Measurements from ENCODE around the gene VMAC. TPM values are rescaled to one million over a fixed set of nuclear protein-coding genes. Genes with fewer than 3 reads are reported as not detected.

The VMAC gene
- total RNA-seq, 1 experiment from 2014 or later: 7.0 TPM

Other genes with a start within 250 kb of the VMAC start
- 51.5 and 73.0 TPM in 2 replicates for gene MICOS13, start 224.4 kb upstream of the VMAC start, total RNA-seq (2022)
- gene HSD11B1L, start 223.8 kb upstream of the VMAC start, total RNA-seq (2022): 4.1 and 5.5 TPM in 2 replicates
- gene RPL36, start 214.6 kb upstream of the VMAC start, total RNA-seq (2022): 1,569 and 1,807 TPM in 2 replicates
- 219 and 254 TPM in 2 replicates for gene LONP1, start 184.7 kb upstream of the VMAC start, total RNA-seq (2022)
- gene CATSPERD, start 184.2 kb upstream of the VMAC start, total RNA-seq (2022): not detected in 2 replicates
- 6.4 and 9.4 TPM in 2 replicates for gene PRR22, start 120.1 kb upstream of the VMAC start, total RNA-seq (2022)
- gene DUS3L, start 113.7 kb upstream of the VMAC start, total RNA-seq (2022): 53.5 and 77.6 TPM in 2 replicates
- 0.56 and 0.75 TPM in 2 replicates for gene NRTN, start 99.8 kb upstream of the VMAC start, total RNA-seq (2022)
- gene FUT6, start 65.2 kb upstream of the VMAC start, total RNA-seq (2022): not detected in 2 replicates
- gene FUT3, start 53.4 kb upstream of the VMAC start, total RNA-seq (2022): 0.22 and 0.51 TPM in 2 replicates
- not detected in 2 replicates for gene FUT5, start 34.3 kb upstream of the VMAC start, total RNA-seq (2022)
- 239 and 243 TPM in 2 replicates for gene NDUFA11, start 1.1 kb upstream of the VMAC start, total RNA-seq (2022)
- gene CAPS, start 9.4 kb downstream of the VMAC start, total RNA-seq (2022): 7.3 and 8.5 TPM in 2 replicates
- 57.9 and 59.5 TPM in 2 replicates for gene RANBP3, start 73.3 kb downstream of the VMAC start, total RNA-seq (2022)
- 9.9 and 10.7 TPM in 2 replicates for gene RFX2, start 205.6 kb downstream of the VMAC start, total RNA-seq (2022)
- gene ACSBG2, start 230.8 kb downstream of the VMAC start, total RNA-seq (2022): not detected in 2 replicates

All from MCF 10A (cell line).